K562 (cell line): ENCODE results near the gene CHURC1. TPM values are rescaled to one million over a fixed set of nuclear protein-coding genes. Genes with fewer than 3 reads are reported as not detected.

ENCODE experiments used
- ATAC-seq: fragments of 200-7000 bp; cut with Tn5 transposase; 3 replicates; pipeline ENCODE4 v1.9.1; 2020; ENCODE audit warnings: moderate library complexity
- BruUV-seq: library from RNA; stranded (reverse); fragments of 400-500 nt; replicated peaks from 2 replicates; lab custom pipeline; 2021; lab: Mats Ljungman, UMichigan
- CTCF ChIA-PET: fragments of 300-600 bp; formaldehyde crosslinking; extraction: SDS; loops from one replicate; lab custom pipeline; 2021; ENCODE audit warnings: low intra/inter-chr PET ratio; lab: Yijun Ruan, JAX
- POLR2A ChIA-PET: fragments of 300-600, 350-650 bp; sonication (Branson Sonifier 250); formaldehyde crosslinking; extraction: SDS; loops from one replicate; lab custom pipeline; 2021; ENCODE audit warnings: antibody characterized with exemption, inconsistent platforms; lab: Yijun Ruan, JAX
- DNase-seq, 4 experiments: peaks; one replicate each; pipeline versions ENCODE4 v3.0.0 to v3.0.0-alpha.2; 2011 to 2018; ENCODE audit warnings: low spot score in 3 of 4, mixed read lengths in 3 of 4; ENCODE audit errors: extremely low read depth in 1 of 4
- FAIRE-seq: peaks from 2 replicates; lab custom pipeline; 2011; peaks lifted over from hg19 to GRCh38; lab: Jason Lieb, UNC
- H2AFZ ChIP-seq: 2 replicates; pipeline ENCODE4 v1.6.0; 2011; ENCODE audit warnings: low read depth, low read length, control low read depth, inconsistent platforms
- H3K27ac ChIP-seq: fragments of 200-600 bp; 3 replicates; pipeline ENCODE4 v1.8.0; 2011; ENCODE audit warnings: low read depth, mild to moderate bottlenecking, control low read depth, inconsistent platforms, low read length, moderate library complexity, mixed read lengths; ENCODE audit errors: extremely low read depth
- H3K27me3 ChIP-seq, 2 experiments: fragments of 300-600 bp in 1 of 2; 2 replicates in 1 of 2; 3 replicates in 1 of 2; pipeline versions ENCODE4 v1.6.0 to v1.8.0; 2011; ENCODE audit warnings: inconsistent platforms in 2 of 2, low read length in 2 of 2, mild to moderate bottlenecking in 1 of 2, mixed read lengths in 1 of 2, moderate library complexity in 1 of 2; ENCODE audit not compliant: control insufficient read depth in 2 of 2, insufficient read depth in 2 of 2
- H3K36me3 ChIP-seq: fragments of 300-600 bp; 3 replicates; pipeline ENCODE4 v1.8.0; 2011; ENCODE audit warnings: mild to moderate bottlenecking, low read length, inconsistent platforms; ENCODE audit not compliant: control insufficient read depth, insufficient read depth
- H3K4me1 ChIP-seq, 2 experiments: fragments of 200-600 bp in 1 of 2; replicated peaks in 1 of 2; 2 replicates in 1 of 2; 3 replicates in 1 of 2; pipeline versions ENCODE4 v1.5.1 to v1.8.0; 2011; ENCODE audit warnings: inconsistent platforms in 2 of 2, low read length in 2 of 2, mild to moderate bottlenecking in 1 of 2, mixed read lengths in 1 of 2, moderate library complexity in 1 of 2; ENCODE audit not compliant: control insufficient read depth in 2 of 2, insufficient read depth in 2 of 2
- H3K4me2 ChIP-seq: 2 replicates; pipeline ENCODE4 v1.6.1; 2011; ENCODE audit warnings: low read length, control low read depth, inconsistent platforms, mixed read lengths; ENCODE audit not compliant: insufficient read depth
- H3K4me3 ChIP-seq: fragments of 200-600 bp; sonication (generic), shearing (Covaris generic); 2 replicates; pipeline ENCODE4 v1.5.1; 2016; ENCODE audit warnings: control low read depth, inconsistent platforms
- H3K79me2 ChIP-seq: fragments of 200-600 bp; 3 replicates; pipeline ENCODE4 v1.8.0; 2011; ENCODE audit warnings: low read length, inconsistent platforms; ENCODE audit not compliant: control insufficient read depth, insufficient read depth
- H3K9ac ChIP-seq, 2 experiments: 2 replicates each; pipeline versions ENCODE4 v1.6.0 to v1.6.1; 2011; ENCODE audit warnings: low read depth in 2 of 2, low read length in 2 of 2, control low read depth in 1 of 2, inconsistent platforms in 1 of 2, mild to moderate bottlenecking in 1 of 2, mixed read lengths in 1 of 2; ENCODE audit not compliant: insufficient read depth in 1 of 2
- H3K9me1 ChIP-seq: one replicate; pipeline ENCODE4 v1.6.0; 2011; ENCODE audit warnings: inconsistent platforms, mild to moderate bottlenecking, low read length, moderate library complexity; ENCODE audit not compliant: control insufficient read depth, insufficient read depth
- H3K9me3 ChIP-seq: replicated peaks from 2 replicates; pipeline ENCODE4 v1.5.1; 2011; ENCODE audit warnings: low read depth, low read length, inconsistent platforms; ENCODE audit not compliant: control insufficient read depth, insufficient read depth
- H4K20me1 ChIP-seq: replicated peaks from 2 replicates; pipeline ENCODE4 v1.6.1; 2011; ENCODE audit warnings: low read length, inconsistent platforms, mixed read lengths; ENCODE audit not compliant: control insufficient read depth, insufficient read depth
- ETS2 ChIP-seq: IDR thresholded peaks from 2 replicates; pipeline ENCODE4 v1.6.1; 2016; ENCODE audit warnings: borderline replicate concordance, missing genetic modification characterization, mild to moderate bottlenecking, moderate library complexity, missing compliant biosample characterization; ENCODE audit not compliant: poor library complexity, severe bottlenecking
- GTF3C2 ChIP-seq: IDR thresholded peaks from 3 replicates; pipeline ENCODE4 v1.6.1; 2011; ENCODE audit warnings: borderline replicate concordance, mild to moderate bottlenecking, moderate library complexity; ENCODE audit not compliant: insufficient read length; ENCODE audit errors: extremely low read depth
- NFXL1 ChIP-seq: fragments of 450-650 bp; formaldehyde crosslinking; IDR thresholded peaks from 2 replicates; pipeline ENCODE4 v1.4.0; 2021; ENCODE audit warnings: mild to moderate bottlenecking
- WGBS: fragments of 100-300 bp; shearing (Covaris generic); methylation state at CpG from one replicate; pipeline ENCODE4 v1.1.6; 2016; ENCODE audit warnings: low coverage, mixed read lengths; ENCODE audit not compliant: insufficient coverage; ENCODE audit errors: missing lambda C conversion rate; 5-methylcytosine and 5-hydroxymethylcytosine counted together
- in situ Hi-C: fragments of 300-500 bp; cut with MboI; formaldehyde crosslinking; loops from 4 replicates; pipeline ENCODE4 v1.15.0; 2018; ENCODE audit warnings: inconsistent platforms, mixed read lengths
- intact Hi-C: fragments of 100-400 bp; cut with micrococcal nuclease; formaldehyde crosslinking; loops from 2 replicates; pipeline ENCODE4 v1.14.2; 2022
- polyA plus RNA-seq, 8 experiments: library from polyadenylated mRNA; depleted of rRNA in 4 of 8; stranded (reverse) in 5 of 8; unstranded in 3 of 8; fragments of >200 nt; fragmentation: Nextera tagmentation in 2 of 8; fragmentation: Illumina TruSeq in 1 of 8; extraction: Ambion mirVana in 2 of 8; extraction: Trizol in 1 of 8; gene quantifications; 2 replicates each; pipeline versions ENCODE4 v1.2.1 to v1.2.3, GENCODE V29; 2011 to 2014; ENCODE audit warnings: inconsistent platforms in 1 of 8, missing spikeins in 1 of 8
- total RNA-seq, 7 experiments: library from RNA; depleted of rRNA in 6 of 7; stranded (reverse); fragments of >200 nt in 6 of 7; fragmentation: Illumina TruSeq in 2 of 7; extraction: Trizol in 2 of 7; gene quantifications; 2 replicates each; pipeline versions ENCODE4 v1.2.1 to v1.2.3, GENCODE V29; 2011 to 2021; ENCODE audit warnings: low replicate concordance in 1 of 7
- TF ChIP-seq, protein P1 (sequence below): sonication (generic); formaldehyde crosslinking; IDR thresholded peaks from 2 replicates; pipeline ENCODE4 v1.9.0; 2022; ENCODE audit warnings: mild to moderate bottlenecking, missing genetic modification reagents

The CHURC1 gene
- total and polyA plus RNA-seq, 9 of the 15 experiments (the other 6 are each of a cell fraction or from before 2014, with no cell fraction given), result 27.3 to 239 (median 45.6) TPM

DNA sequence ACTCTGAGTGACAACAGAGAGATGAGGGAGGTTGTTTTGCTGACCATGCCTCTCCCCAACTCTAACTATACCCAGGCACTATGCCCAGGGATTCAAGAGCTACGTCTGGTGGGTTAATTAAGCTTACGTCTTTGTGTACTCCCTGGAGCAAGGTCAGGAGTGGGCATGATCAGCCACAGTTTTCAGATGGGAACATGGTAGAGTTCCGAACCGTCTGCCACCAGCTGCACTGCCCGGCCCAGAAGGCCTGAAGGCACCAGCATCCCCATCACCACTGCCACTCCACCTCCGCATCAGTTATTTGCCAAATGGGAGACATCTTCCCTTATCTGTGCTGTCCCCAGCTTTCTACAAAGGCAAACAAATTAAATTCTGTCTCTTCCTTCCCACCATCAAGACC is 39.4 kb downstream of the CHURC1 start:
- CTCF ChIA-PET, result no interaction called here
- Histone ChIP-seq H3K9me1 (no peaks in the 10 kb centered on the region), H3K9me3 (no peaks in the 10 kb centered on the region), H3K9ac (no peak overlapping the region), H4K20me1 (no peaks in the 10 kb centered on the region), H3K4me2 (no peak overlapping the region), H3K27ac (no peak overlapping the region), H3K79me2 (no peaks in the 10 kb centered on the region), H3K36me3 (no peaks in the 10 kb centered on the region), H2AFZ (no peak overlapping the region), H3K27me3 (peaks cover 0 to under 1% of the 10 kb centered on the region in 2 experiments; a peak in 1 of 5 replicates), H3K4me1 (peaks cover 0 to 3% of the 10 kb centered on the region in 2 experiments; a peak in 2 of 5 replicates), H3K4me3 (no peak overlapping the region)
- TF ChIP-seq, protein P1, sequence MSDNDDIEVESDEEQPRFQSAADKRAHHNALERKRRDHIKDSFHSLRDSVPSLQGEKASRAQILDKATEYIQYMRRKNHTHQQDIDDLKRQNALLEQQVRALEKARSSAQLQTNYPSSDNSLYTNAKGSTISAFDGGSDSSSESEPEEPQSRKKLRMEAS, result no peak
- TF ChIP-seq ETS2 (tag), result no peak
- no peak for TF ChIP-seq NFXL1 (CRISPR knock-in tag)
- TF ChIP-seq GTF3C2, result no peak
- FAIRE-seq (no peak), DNase-seq (no peak), ATAC-seq (no peak)
- 59% methylated on average over 6 of the region's 6 CpGs for WGBS
- intact Hi-C loops, result no loop called here
- no TSS peak for BruUV-seq
- in situ Hi-C loops, result no loop called here
- POLR2A ChIA-PET, result interaction anchor here (0.9 to 1.3 kb wide), 3 partner anchors 10 to 279 kb away, joined by 3 to 6 read pairs (median 5); no protein-coding TSS in a partner anchor
